PC-3 (cell line): Measurements from ENCODE around the gene CDC42SE2. TPM values are rescaled to one million over a fixed set of nuclear protein-coding genes. Genes with fewer than 3 reads are reported as not detected.
A peak's percentile ranks its signal among the peaks of the same experiment; 100 is the strongest.

Experiments used
- ATAC-seq: fragments of 200-7000 bp; cut with Tn5 transposase; 2 replicates; pipeline ENCODE4 v1.9.1; 2020; ENCODE audit warnings: mild to moderate bottlenecking, moderate library complexity
- BruUV-seq: library from RNA; stranded (reverse); fragments of 400-500 nt; replicated peaks from 2 replicates; lab custom pipeline; 2021; lab: Mats Ljungman, UMichigan
- CTCF ChIA-PET: fragments of 300-600 bp; sonication (Branson Sonifier 250); formaldehyde crosslinking; loops from one replicate; lab custom pipeline; 2022; ENCODE audit warnings: antibody characterized with exemption; lab: Charles Lee
- POLR2A ChIA-PET: fragments of 300-600 bp; sonication (Branson Sonifier 250); formaldehyde crosslinking; loops from one replicate; lab custom pipeline; 2022; ENCODE audit warnings: antibody characterized with exemption; ENCODE audit not compliant: unreplicated experiment; lab: Charles Lee
- DNase-seq: peaks from one replicate; pipeline ENCODE4 v3.0.0-alpha.2; 2015
- H2AFZ ChIP-seq: fragments of 300-600 bp; sonication (generic); 2 replicates; pipeline ENCODE4 v1.6.0; 2016; ENCODE audit warnings: antibody characterized with exemption, low read length
- H3F3A ChIP-seq: fragments of 300-600 bp; sonication (generic); one replicate; pipeline ENCODE4 v1.6.0; 2017; ENCODE audit warnings: antibody characterized with exemption, low read length, control low read depth, mild to moderate bottlenecking; ENCODE audit not compliant: unreplicated experiment
- H3K27ac ChIP-seq: fragments of 300-600 bp; sonication (generic); 2 replicates; pipeline ENCODE4 v1.5.1; 2016; ENCODE audit warnings: mild to moderate bottlenecking, low read length
- H3K27me3 ChIP-seq: fragments of 300-600 bp; sonication (generic); 2 replicates; pipeline ENCODE4 v1.6.1; 2016; ENCODE audit warnings: low read length, mixed read lengths
- H3K36me3 ChIP-seq: fragments of 300-600 bp; sonication (generic); 2 replicates; pipeline ENCODE4 v1.6.1; 2016; ENCODE audit warnings: low read depth, mixed run types, low read length, mixed read lengths
- H3K4me1 ChIP-seq: fragments of 300-600 bp; sonication (generic); 2 replicates; pipeline ENCODE4 v1.5.1; 2016; ENCODE audit warnings: low read length; ENCODE audit not compliant: insufficient read depth
- H3K4me2 ChIP-seq: fragments of 300-600 bp; sonication (generic); 2 replicates; pipeline ENCODE4 v1.6.0; 2016; ENCODE audit warnings: low read length
- H3K4me3 ChIP-seq: fragments of 300-600 bp; sonication (generic); 2 replicates; pipeline ENCODE4 v1.5.1; 2016; ENCODE audit warnings: mild to moderate bottlenecking, low read length, mixed read lengths
- H3K79me2 ChIP-seq: fragments of 300-600 bp; sonication (generic); 2 replicates; pipeline ENCODE4 v1.6.1; 2017; ENCODE audit warnings: low read length, mixed read lengths
- H3K9ac ChIP-seq: fragments of 300-600 bp; sonication (generic); 2 replicates; pipeline ENCODE4 v1.6.0; 2016; ENCODE audit warnings: mild to moderate bottlenecking, low read length
- H3K9me2 ChIP-seq: fragments of 300-600 bp; sonication (generic); replicated peaks from 2 replicates; pipeline ENCODE4 v1.6.1; 2016; ENCODE audit warnings: mixed run types, low read length, mixed read lengths
- H3K9me3 ChIP-seq: fragments of 300-600 bp; sonication (generic); 2 replicates; pipeline ENCODE4 v1.6.1; 2016; ENCODE audit warnings: low read length, mixed read lengths
- H4K20me1 ChIP-seq: fragments of 300-600 bp; sonication (generic); 2 replicates; pipeline ENCODE4 v1.6.1; 2016; ENCODE audit warnings: low read length, mixed read lengths
- EZH2 ChIP-seq: fragments of 300-600 bp; sonication (generic); IDR thresholded peaks from one replicate; pipeline ENCODE4 v1.6.1; 2017; ENCODE audit warnings: antibody characterized with exemption, mild to moderate bottlenecking, low read length; ENCODE audit not compliant: unreplicated experiment
- EZH2phosphoT487 ChIP-seq: fragments of 300-600 bp; sonication (generic); IDR thresholded peaks from 2 replicates; pipeline ENCODE4 v1.6.1; 2018; ENCODE audit warnings: mild to moderate bottlenecking, antibody characterized with exemption, low read length, borderline replicate concordance
- intact Hi-C: fragments of 100-400 bp; cut with micrococcal nuclease; formaldehyde crosslinking; loops from 2 replicates; pipeline ENCODE4 v1.9.0; 2023
- total RNA-seq: library from RNA; depleted of rRNA; stranded (reverse); fragments of >200 nt; gene quantifications from 2 replicates; pipeline ENCODE4 v1.2.3, GENCODE V29; 2014
- TF ChIP-seq, protein P1 (sequence below): fragments of 300-600 bp; sonication (generic); conservative IDR thresholded peaks from 2 replicates; pipeline ENCODE4 v1.5.1; 2017; ENCODE audit warnings: antibody characterized with exemption, low read depth, mild to moderate bottlenecking, low read length

CDC42SE2 gene
- total RNA-seq, 1 experiment from 2014 or later = 13.3 TPM

DNA sequence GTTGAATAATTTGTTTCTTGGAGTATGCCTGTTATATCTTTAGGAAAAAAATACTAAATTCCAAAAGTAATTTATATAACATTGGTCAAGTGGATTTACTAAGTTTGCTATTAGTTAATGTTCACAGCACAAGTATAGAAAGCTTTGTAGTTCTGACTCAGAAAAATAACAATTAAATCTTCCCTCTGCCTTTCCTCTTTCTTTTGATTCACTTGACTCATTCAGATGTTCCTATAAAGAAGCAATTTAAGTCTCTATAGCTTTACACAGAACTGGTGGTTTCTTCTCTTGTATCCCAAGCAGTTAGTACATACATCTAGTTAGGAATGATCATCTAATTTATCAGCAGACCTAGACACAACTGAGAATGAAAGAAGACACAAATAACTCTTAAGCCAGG is 4.5 kb upstream of the CDC42SE2 start:
- H3K4me3 ChIP-seq = no peak overlapping the region
- no TSS peak for BruUV-seq
- no peak overlapping the region; the same call in 1 of the 2 replicates for H3K27ac ChIP-seq
- H3F3A ChIP-seq = no peaks in the 10 kb centered on the region
- H3K9ac ChIP-seq = no peak overlapping the region
- no peaks in the 10 kb centered on the region for H3K9me2 ChIP-seq
- peak overlapping the region; percentile 51 for H3K4me2 ChIP-seq
- ATAC-seq (no peak), DNase-seq (peak; percentile 18)
- no peaks in the 10 kb centered on the region for H3K9me3 ChIP-seq
- no peaks in the 10 kb centered on the region for H3K27me3 ChIP-seq
- peaks cover 29% of the 10 kb centered on the region for H3K4me1 ChIP-seq
- ChIA-PET POLR2A (interaction anchor here (0.6 kb wide), 1 partner anchor 37 kb away, joined by 3 read pairs; no protein-coding TSS in a partner anchor), CTCF (no interaction called here)
- H3K36me3 ChIP-seq = no peaks in the 10 kb centered on the region
- intact Hi-C loops = loop anchor here (5.0 kb wide), 1 partner anchor 72 kb away; no protein-coding TSS in a partner anchor
- H4K20me1 ChIP-seq = no peaks in the 10 kb centered on the region
- no peaks in the 10 kb centered on the region for H3K79me2 ChIP-seq
- TF ChIP-seq EZH2phosphoT487 (no peak), EZH2 (no peak)
- TF ChIP-seq, protein P1, sequence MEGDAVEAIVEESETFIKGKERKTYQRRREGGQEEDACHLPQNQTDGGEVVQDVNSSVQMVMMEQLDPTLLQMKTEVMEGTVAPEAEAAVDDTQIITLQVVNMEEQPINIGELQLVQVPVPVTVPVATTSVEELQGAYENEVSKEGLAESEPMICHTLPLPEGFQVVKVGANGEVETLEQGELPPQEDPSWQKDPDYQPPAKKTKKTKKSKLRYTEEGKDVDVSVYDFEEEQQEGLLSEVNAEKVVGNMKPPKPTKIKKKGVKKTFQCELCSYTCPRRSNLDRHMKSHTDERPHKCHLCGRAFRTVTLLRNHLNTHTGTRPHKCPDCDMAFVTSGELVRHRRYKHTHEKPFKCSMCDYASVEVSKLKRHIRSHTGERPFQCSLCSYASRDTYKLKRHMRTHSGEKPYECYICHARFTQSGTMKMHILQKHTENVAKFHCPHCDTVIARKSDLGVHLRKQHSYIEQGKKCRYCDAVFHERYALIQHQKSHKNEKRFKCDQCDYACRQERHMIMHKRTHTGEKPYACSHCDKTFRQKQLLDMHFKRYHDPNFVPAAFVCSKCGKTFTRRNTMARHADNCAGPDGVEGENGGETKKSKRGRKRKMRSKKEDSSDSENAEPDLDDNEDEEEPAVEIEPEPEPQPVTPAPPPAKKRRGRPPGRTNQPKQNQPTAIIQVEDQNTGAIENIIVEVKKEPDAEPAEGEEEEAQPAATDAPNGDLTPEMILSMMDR = no peak
- H2AFZ ChIP-seq = no peak overlapping the region

DNA sequence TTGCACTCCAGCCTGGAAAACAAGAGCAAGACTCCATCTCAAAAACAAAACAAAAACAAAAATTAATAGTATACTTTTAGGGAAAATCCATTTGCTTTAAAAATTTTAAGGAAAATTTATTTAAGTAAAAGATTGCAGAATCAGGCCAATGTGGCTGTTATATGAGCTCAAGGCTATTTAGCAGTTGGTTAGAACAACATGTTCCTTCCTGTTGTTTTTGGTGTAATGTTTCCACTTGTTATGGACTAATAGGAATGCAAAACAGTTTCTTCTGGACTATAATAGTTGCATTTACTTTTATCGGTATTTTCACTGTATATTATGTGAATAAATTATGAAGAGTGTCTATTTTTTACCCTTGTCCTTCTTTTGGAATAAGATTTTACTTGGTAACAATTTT is 3.0 kb upstream of the CDC42SE2 start:
- ChIA-PET CTCF (no interaction called here), POLR2A (no interaction called here)
- no TSS peak for BruUV-seq

DNA sequence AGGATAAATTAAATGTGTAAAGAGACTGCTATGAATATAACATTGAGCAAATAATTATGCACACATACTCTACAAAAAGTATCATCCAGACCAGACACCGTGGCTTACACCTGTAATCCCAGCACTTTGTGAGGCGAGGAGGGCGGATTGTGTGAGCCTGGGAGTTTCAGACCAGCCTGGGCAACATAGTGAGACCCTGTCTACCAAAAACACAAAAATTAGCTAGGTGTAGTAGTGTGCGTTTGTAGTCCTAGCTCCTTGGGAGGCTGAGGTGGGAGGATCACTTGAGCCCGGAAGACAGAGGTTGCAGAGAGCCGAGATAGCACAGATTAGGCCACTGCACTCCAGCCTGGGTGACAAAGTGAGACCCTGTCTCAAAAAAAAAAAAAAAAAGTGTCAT is 2.4 kb upstream of the CDC42SE2 start:
- CTCF ChIA-PET = no interaction called here
- intact Hi-C loops = no loop called here
- H3K4me2 ChIP-seq = no peak overlapping the region

More for the DNA sequence above, 3.0 kb upstream of the CDC42SE2 start:
- Histone ChIP-seq H3K9me2 (no peaks in the 10 kb centered on the region), H3F3A (no peaks in the 10 kb centered on the region), H2AFZ (no peak overlapping the region), H3K27ac (no peak overlapping the region), H3K36me3 (no peaks in the 10 kb centered on the region), H3K4me2 (no peak overlapping the region), H3K79me2 (peaks cover 15% of the 10 kb centered on the region), H3K9me3 (no peaks in the 10 kb centered on the region), H3K9ac (no peak overlapping the region), H4K20me1 (peaks cover 4% of the 10 kb centered on the region; the same call in 1 of the 2 replicates), H3K4me1 (peaks cover 33% of the 10 kb centered on the region), H3K4me3 (no peak overlapping the region), H3K27me3 (no peaks in the 10 kb centered on the region)
- TF ChIP-seq EZH2phosphoT487 (no peak), EZH2 (no peak)
- TF ChIP-seq, protein P1 = no peak
- DNase-seq (no peak), ATAC-seq (no peak)
- intact Hi-C loops = no loop called here

More for the DNA sequence above, 2.4 kb upstream of the CDC42SE2 start:
- H2AFZ ChIP-seq = no peak overlapping the region
- peaks cover 4% of the 10 kb centered on the region; the same call in 1 of the 2 replicates for H4K20me1 ChIP-seq
- ATAC-seq (no peak), DNase-seq (no peak)
- no peak overlapping the region for H3K9ac ChIP-seq
- H3K4me1 ChIP-seq = peaks cover 34% of the 10 kb centered on the region
- H3K79me2 ChIP-seq = peaks cover 21% of the 10 kb centered on the region
- no peaks in the 10 kb centered on the region for H3K9me3 ChIP-seq
- H3F3A ChIP-seq = no peaks in the 10 kb centered on the region
- POLR2A ChIA-PET = no interaction called here
- no peaks in the 10 kb centered on the region for H3K27me3 ChIP-seq
- no TSS peak for BruUV-seq
- H3K36me3 ChIP-seq = no peaks in the 10 kb centered on the region
- H3K4me3 ChIP-seq = no peak overlapping the region
- no peaks in the 10 kb centered on the region for H3K9me2 ChIP-seq
- H3K27ac ChIP-seq = no peak overlapping the region
- TF ChIP-seq EZH2 (no peak), EZH2phosphoT487 (no peak)
- TF ChIP-seq, protein P1 = no peak
